ENCODE measurements around the gene HS3ST3A1.

- TF ChIP-seq, protein P1, sequence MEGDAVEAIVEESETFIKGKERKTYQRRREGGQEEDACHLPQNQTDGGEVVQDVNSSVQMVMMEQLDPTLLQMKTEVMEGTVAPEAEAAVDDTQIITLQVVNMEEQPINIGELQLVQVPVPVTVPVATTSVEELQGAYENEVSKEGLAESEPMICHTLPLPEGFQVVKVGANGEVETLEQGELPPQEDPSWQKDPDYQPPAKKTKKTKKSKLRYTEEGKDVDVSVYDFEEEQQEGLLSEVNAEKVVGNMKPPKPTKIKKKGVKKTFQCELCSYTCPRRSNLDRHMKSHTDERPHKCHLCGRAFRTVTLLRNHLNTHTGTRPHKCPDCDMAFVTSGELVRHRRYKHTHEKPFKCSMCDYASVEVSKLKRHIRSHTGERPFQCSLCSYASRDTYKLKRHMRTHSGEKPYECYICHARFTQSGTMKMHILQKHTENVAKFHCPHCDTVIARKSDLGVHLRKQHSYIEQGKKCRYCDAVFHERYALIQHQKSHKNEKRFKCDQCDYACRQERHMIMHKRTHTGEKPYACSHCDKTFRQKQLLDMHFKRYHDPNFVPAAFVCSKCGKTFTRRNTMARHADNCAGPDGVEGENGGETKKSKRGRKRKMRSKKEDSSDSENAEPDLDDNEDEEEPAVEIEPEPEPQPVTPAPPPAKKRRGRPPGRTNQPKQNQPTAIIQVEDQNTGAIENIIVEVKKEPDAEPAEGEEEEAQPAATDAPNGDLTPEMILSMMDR (IDR thresholded peaks at IDR 0.05), result no peak
- TF ChIP-seq POLR2AphosphoS5 (IDR thresholded peaks at IDR 0.05) (no peak), EP300 (IDR thresholded peaks at IDR 0.05) (no peak), POLR2A (IDR thresholded peaks at IDR 0.05) (no peak)
Observed at GRCh38 chr17:13554231-13554630, 47.5 kb downstream of the HS3ST3A1 start.

Measured in suprapubic skin (tissue), 4 donors.